ENCODE results near the gene VWC2L. TPM values are rescaled to one million over a fixed set of nuclear protein-coding genes. Genes with fewer than 3 reads are reported as not detected.

The VWC2L gene
- total and polyA plus RNA-seq, 2 experiments from 2014 or later = 0.10 TPM; not detected in 1

DNA sequence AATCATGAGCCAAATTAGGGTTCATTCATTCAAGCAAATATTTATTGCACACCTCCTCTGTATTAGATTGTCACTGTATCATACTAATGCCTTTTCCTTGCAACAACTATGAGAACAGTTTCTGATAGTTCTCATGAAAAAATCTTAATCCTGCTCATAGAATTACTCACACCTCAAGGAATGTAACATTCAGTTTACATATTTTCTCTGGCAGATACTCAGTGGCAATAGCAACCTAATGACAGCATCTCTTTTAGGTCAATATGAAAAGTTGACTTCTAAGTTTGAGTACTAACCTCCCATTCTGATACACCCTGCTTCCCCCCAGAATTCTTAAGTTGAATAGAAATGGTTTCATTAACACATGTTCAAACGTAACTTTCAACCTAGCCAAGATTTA lies 132.0 kb downstream of the VWC2L start:
- H4K20me1 ChIP-seq (ENCODE audit: insufficient read depth, poor library complexity, severe bottlenecking) = no peaks in the 10 kb centered on the region
- H3K4me2 ChIP-seq = no peak overlapping the region
- no peak for DNase-seq (ENCODE audit: low spot score)
- TF ChIP-seq, protein P1, sequence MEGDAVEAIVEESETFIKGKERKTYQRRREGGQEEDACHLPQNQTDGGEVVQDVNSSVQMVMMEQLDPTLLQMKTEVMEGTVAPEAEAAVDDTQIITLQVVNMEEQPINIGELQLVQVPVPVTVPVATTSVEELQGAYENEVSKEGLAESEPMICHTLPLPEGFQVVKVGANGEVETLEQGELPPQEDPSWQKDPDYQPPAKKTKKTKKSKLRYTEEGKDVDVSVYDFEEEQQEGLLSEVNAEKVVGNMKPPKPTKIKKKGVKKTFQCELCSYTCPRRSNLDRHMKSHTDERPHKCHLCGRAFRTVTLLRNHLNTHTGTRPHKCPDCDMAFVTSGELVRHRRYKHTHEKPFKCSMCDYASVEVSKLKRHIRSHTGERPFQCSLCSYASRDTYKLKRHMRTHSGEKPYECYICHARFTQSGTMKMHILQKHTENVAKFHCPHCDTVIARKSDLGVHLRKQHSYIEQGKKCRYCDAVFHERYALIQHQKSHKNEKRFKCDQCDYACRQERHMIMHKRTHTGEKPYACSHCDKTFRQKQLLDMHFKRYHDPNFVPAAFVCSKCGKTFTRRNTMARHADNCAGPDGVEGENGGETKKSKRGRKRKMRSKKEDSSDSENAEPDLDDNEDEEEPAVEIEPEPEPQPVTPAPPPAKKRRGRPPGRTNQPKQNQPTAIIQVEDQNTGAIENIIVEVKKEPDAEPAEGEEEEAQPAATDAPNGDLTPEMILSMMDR (IDR thresholded peaks at IDR 0.05; ENCODE audit: poor library complexity) = no peak
- TF ChIP-seq EZH2phosphoT487 (IDR thresholded peaks at IDR 0.05; ENCODE audit: low read depth, severe bottlenecking, unreplicated experiment) (no peak), EZH2 (IDR thresholded peaks at IDR 0.05; ENCODE audit: borderline replicate concordance) (no peak)
- no peaks in the 10 kb centered on the region for H3K36me3 ChIP-seq (replicated peaks; ENCODE audit: insufficient read depth, low read depth)
- H3K79me2 ChIP-seq = no peaks in the 10 kb centered on the region
- no peaks in the 10 kb centered on the region for H3K9me3 ChIP-seq (ENCODE audit: low read depth)
- 90% methylated on average over 1 of the region's 1 CpG for WGBS (ENCODE audit: low lambda C conversion rate, missing lambda C conversion rate)
- H3K9me2 ChIP-seq (replicated peaks; ENCODE audit: insufficient read depth) = no peaks in the 10 kb centered on the region
- no peaks in the 10 kb centered on the region for H3K4me1 ChIP-seq (ENCODE audit: insufficient read depth)
- no peak overlapping the region for H3K27ac ChIP-seq
- H2AFZ ChIP-seq = no peak overlapping the region
- H3K27me3 ChIP-seq = no peaks in the 10 kb centered on the region
- H3K4me3 ChIP-seq = no peak overlapping the region

DNA sequence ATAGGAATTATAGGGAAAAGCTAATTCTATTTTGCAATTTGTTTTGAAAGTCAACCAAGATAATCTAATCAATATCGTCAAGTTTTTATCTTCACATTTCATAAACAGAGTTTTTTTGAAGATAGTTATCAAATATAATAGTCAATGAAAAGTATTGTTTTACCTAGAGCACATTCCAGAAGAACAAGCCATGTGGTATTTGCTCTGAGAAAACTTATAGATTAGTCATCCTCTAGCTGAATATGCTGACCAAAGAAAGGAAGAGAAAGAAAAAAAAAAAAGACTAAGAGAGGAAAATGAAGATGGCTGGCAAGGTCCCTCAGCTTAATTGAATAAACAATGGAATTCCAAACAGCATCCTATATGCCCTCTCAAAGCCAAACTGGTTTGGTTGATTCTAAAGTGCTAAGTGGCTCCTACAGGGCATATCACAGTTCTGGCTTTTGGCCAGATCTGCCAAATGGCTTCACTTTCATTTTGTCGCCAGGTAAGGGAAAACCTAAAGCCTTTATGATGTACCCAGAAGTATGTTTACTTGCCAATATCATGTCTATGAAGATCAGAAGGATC lies 132.6 kb downstream of the VWC2L start:
- no peak overlapping the region for H3K4me2 ChIP-seq
- H3K36me3 ChIP-seq (replicated peaks; ENCODE audit: insufficient read depth, low read depth) = no peaks in the 10 kb centered on the region

GRCh38 chr2:214545898-214546542 lies 135.2 kb downstream of the VWC2L start:
- 71% methylated on average over 1 of the region's 1 CpG for WGBS (ENCODE audit: low lambda C conversion rate, missing lambda C conversion rate)
- Histone ChIP-seq H2AFZ (no peak overlapping the region), H3K9me2 (replicated peaks; ENCODE audit: insufficient read depth) (no peaks in the 10 kb centered on the region), H3K27ac (no peak overlapping the region), H3K4me2 (no peak overlapping the region), H3K36me3 (replicated peaks; ENCODE audit: insufficient read depth, low read depth) (no peaks in the 10 kb centered on the region), H3K4me1 (ENCODE audit: insufficient read depth) (peaks cover 3% of the 10 kb centered on the region), H3K4me3 (no peak overlapping the region), H3K79me2 (no peaks in the 10 kb centered on the region), H3K27me3 (no peaks in the 10 kb centered on the region), H3K9me3 (ENCODE audit: low read depth) (no peaks in the 10 kb centered on the region), H4K20me1 (ENCODE audit: insufficient read depth, poor library complexity, severe bottlenecking) (no peaks in the 10 kb centered on the region)
- TF ChIP-seq EZH2phosphoT487 (IDR thresholded peaks at IDR 0.05; ENCODE audit: low read depth, severe bottlenecking, unreplicated experiment) (no peak), EZH2 (IDR thresholded peaks at IDR 0.05; ENCODE audit: borderline replicate concordance) (no peak)
- TF ChIP-seq, protein P1 (IDR thresholded peaks at IDR 0.05; ENCODE audit: poor library complexity) = no peak
- no peak for DNase-seq (ENCODE audit: low spot score)

More for the DNA sequence above, 132.6 kb downstream of the VWC2L start:
- no peaks in the 10 kb centered on the region for H3K9me2 ChIP-seq (replicated peaks; ENCODE audit: insufficient read depth)
- H3K9me3 ChIP-seq (ENCODE audit: low read depth) = no peaks in the 10 kb centered on the region
- WGBS (ENCODE audit: low lambda C conversion rate, missing lambda C conversion rate) = 86% methylated on average over 2 of the region's 2 CpGs
- H3K79me2 ChIP-seq = no peaks in the 10 kb centered on the region
- no peaks in the 10 kb centered on the region for H3K27me3 ChIP-seq
- H4K20me1 ChIP-seq (ENCODE audit: insufficient read depth, poor library complexity, severe bottlenecking) = no peaks in the 10 kb centered on the region
- no peak overlapping the region for H3K27ac ChIP-seq
- no peak overlapping the region for H3K4me3 ChIP-seq
- no peak overlapping the region for H2AFZ ChIP-seq
- TF ChIP-seq, protein P1 (IDR thresholded peaks at IDR 0.05; ENCODE audit: poor library complexity) = no peak
- TF ChIP-seq EZH2 (IDR thresholded peaks at IDR 0.05; ENCODE audit: borderline replicate concordance) (no peak), EZH2phosphoT487 (IDR thresholded peaks at IDR 0.05; ENCODE audit: low read depth, severe bottlenecking, unreplicated experiment) (no peak)
- H3K4me1 ChIP-seq (ENCODE audit: insufficient read depth) = no peaks in the 10 kb centered on the region
- no peak for DNase-seq (ENCODE audit: low spot score)

Measured in hepatocyte (in vitro differentiated cells).